PC-3 (cell line): ENCODE results near the gene DLG2. TPM values are rescaled to one million over a fixed set of nuclear protein-coding genes. Genes with fewer than 3 reads are reported as not detected.
"Not testable (repeated sequence)": the region's sequence is repeated elsewhere in the genome, so short reads cannot be mapped to it uniquely, and the experiment has no call there.

ENCODE experiments used
- ATAC-seq: fragments of 200-7000 bp; cut with Tn5 transposase; 2 replicates; pipeline ENCODE4 v1.9.1; 2020; ENCODE audit warnings: mild to moderate bottlenecking, moderate library complexity
- BruUV-seq: library from RNA; stranded (reverse); fragments of 400-500 nt; replicated peaks from 2 replicates; lab custom pipeline; 2021; lab: Mats Ljungman, UMichigan
- CTCF ChIA-PET: fragments of 300-600 bp; sonication (Branson Sonifier 250); formaldehyde crosslinking; loops from one replicate; lab custom pipeline; 2022; ENCODE audit warnings: antibody characterized with exemption; lab: Charles Lee
- POLR2A ChIA-PET: fragments of 300-600 bp; sonication (Branson Sonifier 250); formaldehyde crosslinking; loops from one replicate; lab custom pipeline; 2022; ENCODE audit warnings: antibody characterized with exemption; ENCODE audit not compliant: unreplicated experiment; lab: Charles Lee
- DNase-seq: peaks from one replicate; pipeline ENCODE4 v3.0.0-alpha.2; 2015
- H2AFZ ChIP-seq: fragments of 300-600 bp; sonication (generic); 2 replicates; pipeline ENCODE4 v1.6.0; 2016; ENCODE audit warnings: antibody characterized with exemption, low read length
- H3F3A ChIP-seq: fragments of 300-600 bp; sonication (generic); one replicate; pipeline ENCODE4 v1.6.0; 2017; ENCODE audit warnings: antibody characterized with exemption, low read length, control low read depth, mild to moderate bottlenecking; ENCODE audit not compliant: unreplicated experiment
- H3K27ac ChIP-seq: fragments of 300-600 bp; sonication (generic); 2 replicates; pipeline ENCODE4 v1.5.1; 2016; ENCODE audit warnings: mild to moderate bottlenecking, low read length
- H3K27me3 ChIP-seq: fragments of 300-600 bp; sonication (generic); 2 replicates; pipeline ENCODE4 v1.6.1; 2016; ENCODE audit warnings: low read length, mixed read lengths
- H3K36me3 ChIP-seq: fragments of 300-600 bp; sonication (generic); 2 replicates; pipeline ENCODE4 v1.6.1; 2016; ENCODE audit warnings: low read depth, mixed run types, low read length, mixed read lengths
- H3K4me1 ChIP-seq: fragments of 300-600 bp; sonication (generic); 2 replicates; pipeline ENCODE4 v1.5.1; 2016; ENCODE audit warnings: low read length; ENCODE audit not compliant: insufficient read depth
- H3K4me2 ChIP-seq: fragments of 300-600 bp; sonication (generic); 2 replicates; pipeline ENCODE4 v1.6.0; 2016; ENCODE audit warnings: low read length
- H3K4me3 ChIP-seq: fragments of 300-600 bp; sonication (generic); 2 replicates; pipeline ENCODE4 v1.5.1; 2016; ENCODE audit warnings: mild to moderate bottlenecking, low read length, mixed read lengths
- H3K79me2 ChIP-seq: fragments of 300-600 bp; sonication (generic); 2 replicates; pipeline ENCODE4 v1.6.1; 2017; ENCODE audit warnings: low read length, mixed read lengths
- H3K9ac ChIP-seq: fragments of 300-600 bp; sonication (generic); 2 replicates; pipeline ENCODE4 v1.6.0; 2016; ENCODE audit warnings: mild to moderate bottlenecking, low read length
- H3K9me2 ChIP-seq: fragments of 300-600 bp; sonication (generic); replicated peaks from 2 replicates; pipeline ENCODE4 v1.6.1; 2016; ENCODE audit warnings: mixed run types, low read length, mixed read lengths
- H3K9me3 ChIP-seq: fragments of 300-600 bp; sonication (generic); 2 replicates; pipeline ENCODE4 v1.6.1; 2016; ENCODE audit warnings: low read length, mixed read lengths
- H4K20me1 ChIP-seq: fragments of 300-600 bp; sonication (generic); 2 replicates; pipeline ENCODE4 v1.6.1; 2016; ENCODE audit warnings: low read length, mixed read lengths
- CTCF ChIP-seq: fragments of 300-600 bp; sonication (generic); conservative IDR thresholded peaks from 2 replicates; pipeline ENCODE4 v1.5.1; 2017; ENCODE audit warnings: antibody characterized with exemption, low read depth, mild to moderate bottlenecking, low read length
- EZH2 ChIP-seq: fragments of 300-600 bp; sonication (generic); IDR thresholded peaks from one replicate; pipeline ENCODE4 v1.6.1; 2017; ENCODE audit warnings: antibody characterized with exemption, mild to moderate bottlenecking, low read length; ENCODE audit not compliant: unreplicated experiment
- EZH2phosphoT487 ChIP-seq: fragments of 300-600 bp; sonication (generic); IDR thresholded peaks from 2 replicates; pipeline ENCODE4 v1.6.1; 2018; ENCODE audit warnings: mild to moderate bottlenecking, antibody characterized with exemption, low read length, borderline replicate concordance
- intact Hi-C: fragments of 100-400 bp; cut with micrococcal nuclease; formaldehyde crosslinking; loops from 2 replicates; pipeline ENCODE4 v1.9.0; 2023
- total RNA-seq: library from RNA; depleted of rRNA; stranded (reverse); fragments of >200 nt; gene quantifications from 2 replicates; pipeline ENCODE4 v1.2.3, GENCODE V29; 2014

DLG2 gene
- total RNA-seq, 1 experiment from 2014 or later: 0.58 TPM

DNA sequence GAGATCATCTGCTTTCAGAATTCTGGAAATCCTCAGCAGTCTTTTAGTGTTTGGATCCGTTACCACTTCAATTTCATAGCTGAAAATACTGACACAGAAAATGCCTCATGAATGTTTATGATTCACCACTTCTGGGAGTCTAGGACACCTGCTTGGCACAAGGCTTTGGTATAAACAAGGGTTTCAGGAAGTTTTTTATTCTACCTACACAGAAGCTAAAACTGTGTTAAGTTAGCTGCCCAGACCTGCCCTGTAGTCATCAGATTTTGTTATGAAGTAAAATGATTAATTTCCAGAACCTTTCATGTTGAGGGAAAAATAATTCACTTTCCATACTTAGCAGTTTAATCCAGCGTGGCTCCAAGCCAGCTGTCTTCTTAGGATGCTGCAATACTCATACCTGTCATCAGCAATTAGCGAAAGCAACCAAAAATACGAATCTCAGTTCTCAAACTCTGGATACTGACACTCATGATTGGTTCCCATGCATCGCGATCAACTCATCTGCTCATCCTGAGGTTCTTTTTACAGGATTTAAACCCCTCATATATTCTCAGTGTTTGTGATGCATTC, 1882.4 kb downstream of the DLG2 start:
- BruUV-seq: no TSS peak
- Histone ChIP-seq H3K36me3 (no peaks in the 10 kb centered on the region), H3K4me3 (no peak overlapping the region), H3K9me2 (no peaks in the 10 kb centered on the region), H3K27ac (no peak overlapping the region), H3K9me3 (no peaks in the 10 kb centered on the region), H3K9ac (no peak overlapping the region), H3K4me1 (no peaks in the 10 kb centered on the region), H3F3A (no peaks in the 10 kb centered on the region), H2AFZ (no peak overlapping the region), H3K27me3 (no peaks in the 10 kb centered on the region), H4K20me1 (no peaks in the 10 kb centered on the region), H3K4me2 (no peak overlapping the region), H3K79me2 (no peaks in the 10 kb centered on the region)
- ATAC-seq (no peak), DNase-seq (no peak)
- CTCF ChIA-PET: no interaction called here
- TF ChIP-seq EZH2phosphoT487 (no peak), EZH2 (no peak), CTCF (no peak)
- intact Hi-C loops: no loop called here
- POLR2A ChIA-PET: no interaction called here

- H3K4me3 ChIP-seq: no peak overlapping the region
- TF ChIP-seq CTCF (peak; percentile 9; the same call in 1 of the 2 replicates), EZH2 (no peak)
- H3K27ac ChIP-seq: no peak overlapping the region
- no peaks in the 10 kb centered on the region for H3K9me3 ChIP-seq
- H3F3A ChIP-seq: no peaks in the 10 kb centered on the region
- no peaks in the 10 kb centered on the region for H3K79me2 ChIP-seq
- H3K36me3 ChIP-seq: no peaks in the 10 kb centered on the region
- DNase-seq (peak; percentile 16), ATAC-seq (no peak)
- ChIA-PET CTCF (no interaction called here), POLR2A (no interaction called here)
- H4K20me1 ChIP-seq: no peaks in the 10 kb centered on the region
- H3K9me2 ChIP-seq: no peaks in the 10 kb centered on the region
- no peak overlapping the region for H2AFZ ChIP-seq
- H3K9ac ChIP-seq: no peak overlapping the region
- intact Hi-C loops: no loop called here
- H3K27me3 ChIP-seq: no peaks in the 10 kb centered on the region; the same call in 1 of the 2 replicates
- H3K4me1 ChIP-seq: no peaks in the 10 kb centered on the region
- no TSS peak for BruUV-seq
- H3K4me2 ChIP-seq: no peak overlapping the region
Observed at GRCh38 chr11:83736684-83737083, 1890.5 kb downstream of the DLG2 start.

- TF ChIP-seq CTCF (no peak), EZH2phosphoT487 (no peak), EZH2 (no peak)
- no peak overlapping the region for H2AFZ ChIP-seq
- H3K4me1 ChIP-seq: no peaks in the 10 kb centered on the region
- no peak overlapping the region for H3K27ac ChIP-seq
- H3K9me2 ChIP-seq: no peaks in the 10 kb centered on the region
- no peaks in the 10 kb centered on the region for H3K9me3 ChIP-seq
- BruUV-seq: no TSS peak
- no peaks in the 10 kb centered on the region for H4K20me1 ChIP-seq
- H3F3A ChIP-seq: no peaks in the 10 kb centered on the region
- ChIA-PET CTCF (no interaction called here), POLR2A (no interaction called here)
- H3K4me3 ChIP-seq: no peak overlapping the region
- intact Hi-C loops: no loop called here
- ATAC-seq: no peak
- H3K36me3 ChIP-seq: no peaks in the 10 kb centered on the region
- H3K27me3 ChIP-seq: no peaks in the 10 kb centered on the region; the same call in 1 of the 2 replicates
- no peaks in the 10 kb centered on the region for H3K79me2 ChIP-seq
- no peak overlapping the region for H3K4me2 ChIP-seq
- no peak for DNase-seq
- H3K9ac ChIP-seq: no peak overlapping the region
Observed at GRCh38 chr11:83734120-83734519, 1893.0 kb downstream of the DLG2 start.

DNA sequence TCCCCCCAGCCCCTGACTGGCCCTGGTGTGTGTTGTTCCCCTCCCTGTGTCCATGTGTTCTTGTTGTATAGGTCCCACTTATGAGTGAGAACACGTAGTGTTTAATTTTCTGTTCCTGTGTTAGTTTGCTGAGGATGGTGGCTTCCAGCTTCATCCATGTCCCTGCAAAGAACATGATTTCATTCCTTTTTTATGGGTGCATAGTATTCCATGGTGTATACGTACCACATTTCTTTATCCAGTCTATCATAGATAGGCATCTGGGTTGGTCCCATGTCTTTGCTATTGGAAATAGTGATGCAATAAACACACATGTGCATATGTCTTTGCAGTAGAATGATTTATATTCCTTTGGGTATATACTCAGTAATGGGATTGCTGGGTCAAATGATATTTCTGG, 1895.9 kb downstream of the DLG2 start:
- H4K20me1 ChIP-seq, H3K79me2 ChIP-seq, H3K9ac ChIP-seq, H3K27ac ChIP-seq, POLR2A ChIA-PET, H3K9me3 ChIP-seq, H2AFZ ChIP-seq, H3K36me3 ChIP-seq, BruUV-seq, H3K4me3 ChIP-seq, CTCF ChIA-PET, H3K4me2 ChIP-seq, H3K27me3 ChIP-seq, ATAC-seq, DNase-seq, intact Hi-C loops, H3K9me2 ChIP-seq, H3F3A ChIP-seq, H3K4me1 ChIP-seq: not testable (repeated sequence)
